Measurements from ENCODE around the gene CSF2. TPM values are rescaled to one million over a fixed set of nuclear protein-coding genes. Genes with fewer than 3 reads are reported as not detected.

CSF2 gene
- total and polyA plus RNA-seq, 2 of the 13 experiments (the other 11 are each of a cell fraction or from before 2014, with no cell fraction given) = not detected

DNA sequence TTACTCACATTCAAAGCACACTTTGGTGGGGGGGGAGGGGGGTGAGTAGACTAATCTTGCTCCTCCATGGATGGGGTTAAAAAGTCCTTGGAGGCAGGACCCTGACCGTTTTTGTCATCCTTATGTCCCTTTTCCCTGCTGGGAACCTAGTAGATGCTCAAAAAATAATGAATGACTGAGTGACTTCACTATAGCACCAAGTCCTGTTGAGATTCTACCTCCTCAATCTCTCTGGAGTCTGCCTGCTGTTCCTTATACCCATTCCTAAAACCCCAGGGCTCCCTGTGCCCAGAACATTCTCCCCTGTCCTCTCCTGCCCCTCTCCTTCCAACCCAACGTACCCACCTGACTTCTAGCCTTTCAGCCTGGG is 2.3 kb upstream of the CSF2 start:
- no peaks in the 10 kb centered on the region for H3K36me3 ChIP-seq (replicated peaks in 1 of 2; ENCODE audit: control insufficient read depth in 1 of 2, insufficient read depth in 2 of 2, low read length in 2 of 2)
- H3K4me2 ChIP-seq (ENCODE audit: low read depth, low read length) = no peak overlapping the region
- 0% methylated on average over 2 of the region's 2 CpGs for WGBS (ENCODE audit: low lambda C conversion rate)
- FAIRE-seq (no peak), ATAC-seq (no peak), DNase-seq (ENCODE audit: low spot score) (no peak)
- H3K79me2 ChIP-seq (ENCODE audit: insufficient read depth, low read length) = no peaks in the 10 kb centered on the region
- H3K27me3 ChIP-seq (ENCODE audit: control insufficient read depth in 1 of 2, insufficient read depth in 2 of 2, low read length in 2 of 2) = peaks cover 7 to 54% of the 10 kb centered on the region in 2 experiments; a peak in 3 of 5 replicates
- in situ Hi-C loops (cut with HindIII; ENCODE audit: extremely low pct_ligation_motif_present, low pct_unique_long_range_greater_than_20kb) (no loop called here), intact Hi-C loops (cut with micrococcal nuclease; ENCODE audit: unreplicated experiment) (no loop called here)
- ChIA-PET POLR2A (no interaction called here), CTCF (ENCODE audit: low intra/inter-chr PET ratio, low total read pairs) (no interaction called here)
- H3K4me3 ChIP-seq (replicated peaks in 1 of 3; ENCODE audit: insufficient read depth in 1 of 3, low read depth in 2 of 3, low read length in 3 of 3) = no peak overlapping the region
- no TSS peak for BruUV-seq (replicated peaks)
- H3K9me3 ChIP-seq (ENCODE audit: low read length) = no peaks in the 10 kb centered on the region
- no peak overlapping the region for H3K27ac ChIP-seq (ENCODE audit: extremely low read length, insufficient read depth, low read length)
- no peaks in the 10 kb centered on the region for H4K20me1 ChIP-seq (ENCODE audit: insufficient read depth, low read length)
- no peak overlapping the region for H2AFZ ChIP-seq (ENCODE audit: low read length)
- H3K9ac ChIP-seq (ENCODE audit: insufficient read depth, low read depth, low read length) = no peak overlapping the region
- H3K4me1 ChIP-seq (ENCODE audit: insufficient read depth, low read length) = peaks cover 31% of the 10 kb centered on the region
- TF ChIP-seq FOXJ3 (CRISPR knock-in tag; IDR thresholded peaks at IDR 0.05; ENCODE audit: borderline replicate concordance) = no peak
- TF ChIP-seq ZNF12 (CRISPR knock-in tag; IDR thresholded peaks at IDR 0.05) = no peak
- no peak for TF ChIP-seq CENPBD1 (CRISPR knock-in tag; IDR thresholded peaks at IDR 0.05; ENCODE audit: borderline replicate concordance, low read depth)
- no peak for TF ChIP-seq ZUFSP (CRISPR knock-in tag; IDR thresholded peaks at IDR 0.05; ENCODE audit: borderline replicate concordance)
- no peak for TF ChIP-seq ATF1 (CRISPR knock-in tag; IDR thresholded peaks at IDR 0.05)
- no peak for TF ChIP-seq FOXO1 (CRISPR knock-in tag; IDR thresholded peaks at IDR 0.05)
- no peak for TF ChIP-seq JUNB (CRISPR knock-in tag; IDR thresholded peaks at IDR 0.05; ENCODE audit: borderline replicate concordance)
- no peak for TF ChIP-seq ZBTB46 (CRISPR knock-in tag; IDR thresholded peaks at IDR 0.05; ENCODE audit: borderline replicate concordance)
- no peak for TF ChIP-seq AGO1 (IDR thresholded peaks at IDR 0.05; ENCODE audit: low read depth, low read length, poor library complexity, severe bottlenecking)
- TF ChIP-seq ZNF235 (CRISPR knock-in tag; IDR thresholded peaks at IDR 0.05; ENCODE audit: borderline replicate concordance) = no peak
- no peak for TF ChIP-seq ZBTB20 (CRISPR knock-in tag; IDR thresholded peaks at IDR 0.05; ENCODE audit: borderline replicate concordance, low read depth)
- TF ChIP-seq ZNF446 (CRISPR knock-in tag; IDR thresholded peaks at IDR 0.05) = no peak
- no peak for TF ChIP-seq ZNF225 (CRISPR knock-in tag; IDR thresholded peaks at IDR 0.05)
- no peak for TF ChIP-seq TBX2 (CRISPR knock-in tag; IDR thresholded peaks at IDR 0.05; ENCODE audit: borderline replicate concordance)
- TF ChIP-seq PAX8 (CRISPR knock-in tag; IDR thresholded peaks at IDR 0.05; ENCODE audit: borderline replicate concordance) = no peak
- TF ChIP-seq ZFP36 (IDR thresholded peaks at IDR 0.05; ENCODE audit: borderline replicate concordance, low read depth, low read length, partially characterized antibody) = no peak
- TF ChIP-seq, protein P1, sequence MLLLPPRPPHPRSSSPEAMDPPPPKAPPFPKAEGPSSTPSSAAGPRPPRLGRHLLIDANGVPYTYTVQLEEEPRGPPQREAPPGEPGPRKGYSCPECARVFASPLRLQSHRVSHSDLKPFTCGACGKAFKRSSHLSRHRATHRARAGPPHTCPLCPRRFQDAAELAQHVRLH (CRISPR knock-in tag; IDR thresholded peaks at IDR 0.05; ENCODE audit: borderline replicate concordance, low read depth) = no peak
